ENCODE measurements around the gene CD36. TPM values are rescaled to one million over a fixed set of nuclear protein-coding genes. Genes with fewer than 3 reads are reported as not detected.
A peak's percentile ranks its signal among the peaks of the same experiment; 100 is the strongest.

The CD36 gene
- total RNA-seq, 1 experiment from 2014 or later = 0.39 TPM

DNA sequence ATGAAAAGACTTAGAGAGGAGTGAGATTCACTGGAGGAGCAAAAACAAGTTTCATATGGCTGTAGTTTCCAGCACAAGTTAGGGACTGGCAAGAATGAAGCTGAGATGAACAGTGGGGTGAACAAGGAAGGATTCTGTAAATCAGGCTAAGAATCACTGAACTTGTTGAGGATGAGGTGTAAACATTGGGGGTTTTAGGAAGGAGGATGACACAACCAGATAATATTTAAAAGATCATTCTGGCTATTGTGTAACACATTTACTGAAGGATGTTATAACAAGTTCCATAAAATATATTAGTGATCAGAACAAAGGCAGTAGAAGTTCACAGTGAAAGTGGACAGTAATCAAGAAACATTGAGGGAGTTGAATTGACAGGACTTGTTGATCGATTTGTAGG is 68.9 kb downstream of the CD36 start:
- no peak for DNase-seq (ENCODE audit: low spot score)
- TF ChIP-seq, protein P1, sequence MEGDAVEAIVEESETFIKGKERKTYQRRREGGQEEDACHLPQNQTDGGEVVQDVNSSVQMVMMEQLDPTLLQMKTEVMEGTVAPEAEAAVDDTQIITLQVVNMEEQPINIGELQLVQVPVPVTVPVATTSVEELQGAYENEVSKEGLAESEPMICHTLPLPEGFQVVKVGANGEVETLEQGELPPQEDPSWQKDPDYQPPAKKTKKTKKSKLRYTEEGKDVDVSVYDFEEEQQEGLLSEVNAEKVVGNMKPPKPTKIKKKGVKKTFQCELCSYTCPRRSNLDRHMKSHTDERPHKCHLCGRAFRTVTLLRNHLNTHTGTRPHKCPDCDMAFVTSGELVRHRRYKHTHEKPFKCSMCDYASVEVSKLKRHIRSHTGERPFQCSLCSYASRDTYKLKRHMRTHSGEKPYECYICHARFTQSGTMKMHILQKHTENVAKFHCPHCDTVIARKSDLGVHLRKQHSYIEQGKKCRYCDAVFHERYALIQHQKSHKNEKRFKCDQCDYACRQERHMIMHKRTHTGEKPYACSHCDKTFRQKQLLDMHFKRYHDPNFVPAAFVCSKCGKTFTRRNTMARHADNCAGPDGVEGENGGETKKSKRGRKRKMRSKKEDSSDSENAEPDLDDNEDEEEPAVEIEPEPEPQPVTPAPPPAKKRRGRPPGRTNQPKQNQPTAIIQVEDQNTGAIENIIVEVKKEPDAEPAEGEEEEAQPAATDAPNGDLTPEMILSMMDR (conservative IDR thresholded peaks at IDR 0.05; ENCODE audit: low read depth, low read length) = no peak
- no peak for TF ChIP-seq EZH2 (IDR thresholded peaks at IDR 0.05; ENCODE audit: borderline replicate concordance, low read depth, low read length, poor library complexity, severe bottlenecking)
- Histone ChIP-seq H3K27ac (ENCODE audit: low read depth, low read length, poor library complexity, severe bottlenecking) (no peak overlapping the region), H3K4me3 (ENCODE audit: low read depth, low read length, poor library complexity, severe bottlenecking) (no peak overlapping the region), H3K9me3 (ENCODE audit: low read depth, low read length, poor library complexity, severe bottlenecking) (no peaks in the 10 kb centered on the region), H3K27me3 (replicated peaks; ENCODE audit: insufficient read depth, low read depth, low read length, poor library complexity) (no peaks in the 10 kb centered on the region), H3K4me1 (ENCODE audit: insufficient read depth, low read length, poor library complexity, severe bottlenecking) (no peaks in the 10 kb centered on the region), H3K36me3 (ENCODE audit: insufficient read depth, low read length, poor library complexity, severe bottlenecking) (no peaks in the 10 kb centered on the region)
- CTCF ChIA-PET = no interaction called here
- BruUV-seq (replicated peaks) = no TSS peak
- intact Hi-C loops (cut with micrococcal nuclease; ENCODE audit: unreplicated experiment) = no loop called here
- POLR2A ChIA-PET (ENCODE audit: low non-redundant PET) = no interaction called here

DNA sequence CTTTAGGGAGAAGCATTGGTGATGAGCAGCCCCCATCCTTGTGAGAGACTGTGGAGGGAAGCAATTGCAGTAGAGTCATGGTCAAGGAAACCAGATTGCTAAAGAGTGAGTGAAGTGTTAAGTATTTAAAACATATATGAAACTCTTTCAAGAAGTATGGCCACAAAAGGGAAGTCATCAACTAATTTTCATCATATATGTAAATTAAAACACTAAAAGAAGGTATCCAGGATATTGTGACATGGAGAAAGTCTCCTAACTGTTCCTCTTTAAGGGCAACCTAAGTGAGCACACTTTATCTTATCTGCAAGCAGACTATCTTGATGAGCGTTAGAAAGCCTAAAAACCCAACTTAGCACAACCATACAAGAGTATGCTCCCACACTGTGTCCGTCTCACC is 69.7 kb downstream of the CD36 start:
- CTCF ChIA-PET = no interaction called here
- POLR2A ChIA-PET (ENCODE audit: low non-redundant PET) = no interaction called here

DNA sequence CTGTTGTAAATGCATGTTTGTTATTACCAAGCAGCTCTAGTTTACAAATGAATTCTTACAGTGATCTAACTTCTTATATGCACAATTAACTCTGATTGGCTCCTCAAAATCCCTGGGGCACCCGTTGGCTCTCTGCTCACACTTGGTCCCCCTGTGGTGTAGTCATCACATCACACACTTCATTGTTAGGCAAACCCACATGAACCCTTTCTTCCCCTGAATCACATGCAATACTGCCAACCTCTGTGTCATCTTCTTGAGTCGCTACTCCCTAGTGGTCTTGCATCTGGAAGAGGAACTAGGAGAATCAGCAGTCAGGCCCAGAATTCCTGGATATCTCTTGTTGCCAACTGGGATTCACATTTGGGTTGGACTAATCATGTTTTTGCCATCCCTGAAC is 73.1 kb downstream of the CD36 start:
- intact Hi-C loops (cut with micrococcal nuclease; ENCODE audit: unreplicated experiment) = no loop called here
- no peaks in the 10 kb centered on the region for H3K4me1 ChIP-seq (ENCODE audit: insufficient read depth, low read length, poor library complexity, severe bottlenecking)
- H3K27ac ChIP-seq (ENCODE audit: low read depth, low read length, poor library complexity, severe bottlenecking) = no peak overlapping the region
- H3K36me3 ChIP-seq (ENCODE audit: insufficient read depth, low read length, poor library complexity, severe bottlenecking) = no peaks in the 10 kb centered on the region
- no peak overlapping the region for H3K4me3 ChIP-seq (ENCODE audit: low read depth, low read length, poor library complexity, severe bottlenecking)
- ChIA-PET POLR2A (ENCODE audit: low non-redundant PET) (no interaction called here), CTCF (no interaction called here)
- no TSS peak for BruUV-seq (replicated peaks)
- no peaks in the 10 kb centered on the region for H3K27me3 ChIP-seq (replicated peaks; ENCODE audit: insufficient read depth, low read depth, low read length, poor library complexity)
- H3K9me3 ChIP-seq (ENCODE audit: low read depth, low read length, poor library complexity, severe bottlenecking) = no peaks in the 10 kb centered on the region
- TF ChIP-seq EZH2 (IDR thresholded peaks at IDR 0.05; ENCODE audit: borderline replicate concordance, low read depth, low read length, poor library complexity, severe bottlenecking) = no peak
- TF ChIP-seq, protein P1 (conservative IDR thresholded peaks at IDR 0.05; ENCODE audit: low read depth, low read length) = no peak
- DNase-seq (ENCODE audit: low spot score) = peak; percentile 60

More for the DNA sequence above, 69.7 kb downstream of the CD36 start:
- Histone ChIP-seq H3K9me3 (ENCODE audit: low read depth, low read length, poor library complexity, severe bottlenecking) (no peaks in the 10 kb centered on the region), H3K4me1 (ENCODE audit: insufficient read depth, low read length, poor library complexity, severe bottlenecking) (no peaks in the 10 kb centered on the region), H3K27me3 (replicated peaks; ENCODE audit: insufficient read depth, low read depth, low read length, poor library complexity) (no peaks in the 10 kb centered on the region), H3K4me3 (ENCODE audit: low read depth, low read length, poor library complexity, severe bottlenecking) (no peak overlapping the region), H3K27ac (ENCODE audit: low read depth, low read length, poor library complexity, severe bottlenecking) (no peak overlapping the region), H3K36me3 (ENCODE audit: insufficient read depth, low read length, poor library complexity, severe bottlenecking) (no peaks in the 10 kb centered on the region)
- no peak for DNase-seq (ENCODE audit: low spot score)
- TF ChIP-seq, protein P1 (conservative IDR thresholded peaks at IDR 0.05; ENCODE audit: low read depth, low read length) = no peak
- no peak for TF ChIP-seq EZH2 (IDR thresholded peaks at IDR 0.05; ENCODE audit: borderline replicate concordance, low read depth, low read length, poor library complexity, severe bottlenecking)
- intact Hi-C loops (cut with micrococcal nuclease; ENCODE audit: unreplicated experiment) = no loop called here
- BruUV-seq (replicated peaks) = no TSS peak
